ENCODE data around the gene TRIM47. TPM values are rescaled to one million over a fixed set of nuclear protein-coding genes. Genes with fewer than 3 reads are reported as not detected.

The TRIM47 gene
- total RNA-seq, 1 experiment from 2014 or later, result 6.9 TPM

DNA sequence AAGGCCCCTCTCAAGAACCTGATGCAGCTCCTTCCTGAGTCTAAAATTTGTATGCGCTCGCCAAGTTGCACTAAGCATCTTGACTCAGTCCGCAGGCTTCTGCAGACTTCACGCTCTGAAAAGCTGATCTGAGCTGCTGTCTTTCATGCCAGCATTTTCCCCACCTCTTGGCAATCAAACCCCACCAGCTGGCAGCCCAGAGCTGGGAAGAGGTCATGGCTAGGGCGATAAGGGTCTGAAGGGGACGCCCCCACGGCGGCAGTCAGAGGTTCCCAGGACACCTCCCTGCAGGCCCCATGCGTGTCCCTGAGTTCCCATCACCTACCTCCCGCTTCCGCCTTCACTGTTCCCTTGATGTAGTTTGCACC lies 29.1 kb downstream of the TRIM47 start:
- H4K20me1 ChIP-seq (ENCODE audit: control insufficient read depth, insufficient read depth, insufficient read length), result peaks cover 2% of the 10 kb centered on the region
- peaks cover under 1% of the 10 kb centered on the region; the same call in 1 of the 2 replicates for H3K79me2 ChIP-seq (ENCODE audit: insufficient read depth, low read length)
- H2BK20ac ChIP-seq (ENCODE audit: low read depth, low read length, poor library complexity, severe bottlenecking), result no peak overlapping the region
- no peak overlapping the region for H3K56ac ChIP-seq (ENCODE audit: insufficient read length, low read depth, low read length)
- no peak overlapping the region for H3K4ac ChIP-seq (ENCODE audit: low read depth, low read length)
- H3K23me2 ChIP-seq (ENCODE audit: insufficient read length, low read depth, low read length, poor library complexity, severe bottlenecking), result no peaks in the 10 kb centered on the region
- H3K4me1 Mint-ChIP-seq, result peaks cover 6 to 18% of the 10 kb centered on the region in 2 experiments
- H3K27ac Mint-ChIP-seq, result no peak overlapping the region
- no peak overlapping the region for H3K27ac ChIP-seq (ENCODE audit: insufficient read length, low read depth, low read length)
- H4K91ac ChIP-seq (ENCODE audit: insufficient read length, low read depth, low read length), result no peak overlapping the region
- H3K23ac ChIP-seq (ENCODE audit: insufficient read length, low read depth, low read length), result no peak overlapping the region
- no peak overlapping the region for H3K14ac ChIP-seq (ENCODE audit: insufficient read depth, low read length)
- H3K18ac ChIP-seq (ENCODE audit: insufficient read length, low read depth, low read length), result no peak overlapping the region
- no peak overlapping the region for H4K8ac ChIP-seq (replicated peaks; ENCODE audit: insufficient read length, low read depth, low read length)
- no CpG with 5 or more reads among the region's 11 CpGs for whole genome bisulfite sequencing (ENCODE audit: extremely low coverage, insufficient read length, low lambda C conversion rate)
- no peak for DNase-seq
- no peak overlapping the region for H2AFZ ChIP-seq (ENCODE audit: low read length)
- no peaks in the 10 kb centered on the region for H3K27me3 ChIP-seq (ENCODE audit: insufficient read depth, low read length)
- H2AK5ac ChIP-seq (ENCODE audit: insufficient read length, low read length), result no peak overlapping the region
- H2BK120ac ChIP-seq (ENCODE audit: low read depth, low read length, poor library complexity, severe bottlenecking), result no peak overlapping the region
- H3K9ac ChIP-seq (ENCODE audit: extremely low read depth, insufficient read length, low read length), result no peak overlapping the region
- peaks cover 1% of the 10 kb centered on the region; the same call in 1 of the 2 replicates for H3K4me1 ChIP-seq (ENCODE audit: insufficient read depth, low read length)
- no peak overlapping the region for H2BK15ac ChIP-seq (ENCODE audit: low read depth, low read length)
- H3K79me1 ChIP-seq (ENCODE audit: insufficient read depth, low read depth, low read length, poor library complexity, severe bottlenecking), result peaks cover under 1% of the 10 kb centered on the region
- H3K4me3 Mint-ChIP-seq, result no peak overlapping the region
- H3K27me3 Mint-ChIP-seq (ENCODE audit: low read depth), result no peaks in the 10 kb centered on the region
- H3K9me3 Mint-ChIP-seq, result no peaks in the 10 kb centered on the region
- TF ChIP-seq, protein P1, sequence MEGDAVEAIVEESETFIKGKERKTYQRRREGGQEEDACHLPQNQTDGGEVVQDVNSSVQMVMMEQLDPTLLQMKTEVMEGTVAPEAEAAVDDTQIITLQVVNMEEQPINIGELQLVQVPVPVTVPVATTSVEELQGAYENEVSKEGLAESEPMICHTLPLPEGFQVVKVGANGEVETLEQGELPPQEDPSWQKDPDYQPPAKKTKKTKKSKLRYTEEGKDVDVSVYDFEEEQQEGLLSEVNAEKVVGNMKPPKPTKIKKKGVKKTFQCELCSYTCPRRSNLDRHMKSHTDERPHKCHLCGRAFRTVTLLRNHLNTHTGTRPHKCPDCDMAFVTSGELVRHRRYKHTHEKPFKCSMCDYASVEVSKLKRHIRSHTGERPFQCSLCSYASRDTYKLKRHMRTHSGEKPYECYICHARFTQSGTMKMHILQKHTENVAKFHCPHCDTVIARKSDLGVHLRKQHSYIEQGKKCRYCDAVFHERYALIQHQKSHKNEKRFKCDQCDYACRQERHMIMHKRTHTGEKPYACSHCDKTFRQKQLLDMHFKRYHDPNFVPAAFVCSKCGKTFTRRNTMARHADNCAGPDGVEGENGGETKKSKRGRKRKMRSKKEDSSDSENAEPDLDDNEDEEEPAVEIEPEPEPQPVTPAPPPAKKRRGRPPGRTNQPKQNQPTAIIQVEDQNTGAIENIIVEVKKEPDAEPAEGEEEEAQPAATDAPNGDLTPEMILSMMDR (conservative IDR thresholded peaks at IDR 0.05), result no peak
- H2BK5ac ChIP-seq (ENCODE audit: insufficient read length, low read length), result no peak overlapping the region
- peaks cover 24 to 58% (median 56%) of the 10 kb centered on the region in 3 experiments for H3K36me3 Mint-ChIP-seq (ENCODE audit: insufficient read depth in 1 of 3, low read depth in 3 of 3)
- no peak overlapping the region for H3K4me2 ChIP-seq (ENCODE audit: insufficient read depth, insufficient read length, low read length)
- no peak overlapping the region for H4K5ac ChIP-seq (ENCODE audit: insufficient read length, low read depth, low read length)
- H3K9me3 ChIP-seq (ENCODE audit: control insufficient read depth, low read depth, low read length), result no peaks in the 10 kb centered on the region
- H3T11ph ChIP-seq (ENCODE audit: low read length), result no peak overlapping the region
- H2BK12ac ChIP-seq (ENCODE audit: insufficient read length, low read depth, low read length), result no peak overlapping the region

Measured in H9 (cell line).